ENCODE results near the gene SCTR.
A peak's percentile ranks its signal among the peaks of the same experiment; 100 is the strongest.

The SCTR gene

DNA sequence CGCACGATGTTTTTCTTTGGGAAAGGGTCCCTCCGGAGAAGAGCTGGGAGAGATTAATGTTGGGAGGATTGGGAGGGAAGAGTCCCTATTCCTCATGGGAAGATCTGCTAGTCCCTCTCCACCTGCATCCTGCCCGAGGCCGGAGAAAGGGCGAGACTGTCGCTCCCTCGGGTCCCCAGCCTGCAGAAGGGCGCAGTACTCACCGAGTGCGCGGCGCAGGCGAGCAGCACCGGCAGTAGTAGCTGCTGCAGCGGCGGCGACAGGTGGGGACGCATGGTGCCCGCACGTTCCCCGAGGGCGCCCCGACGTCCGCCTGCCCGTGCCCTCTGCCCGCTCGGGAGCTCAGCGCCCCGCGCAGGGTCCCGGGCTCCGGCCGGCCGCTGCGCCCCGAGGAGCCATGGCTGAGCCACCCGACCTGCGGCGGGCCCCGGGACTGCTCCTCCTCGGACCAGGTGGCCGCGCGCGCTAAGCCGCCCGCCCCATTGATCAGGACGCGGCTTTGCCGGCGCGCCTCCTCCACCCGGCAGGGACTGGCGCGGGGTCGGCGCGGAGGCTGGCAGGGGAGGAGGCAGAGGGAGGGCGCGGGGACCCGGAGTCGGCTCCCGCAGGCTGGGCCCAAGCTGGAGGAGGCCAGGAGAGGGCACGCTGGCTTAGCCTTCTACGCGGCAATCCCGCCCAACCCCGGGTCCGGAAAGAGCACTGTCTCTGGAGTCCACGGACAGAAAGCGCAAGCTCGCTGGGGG is at the start of gene SCTR:
Gene SCTR (minus strand): TSS at position 532 of the 743 bp plus-strand sequence. CDS start 257 bp downstream, at position 275.
- DNase-seq, result no peak

DNA sequence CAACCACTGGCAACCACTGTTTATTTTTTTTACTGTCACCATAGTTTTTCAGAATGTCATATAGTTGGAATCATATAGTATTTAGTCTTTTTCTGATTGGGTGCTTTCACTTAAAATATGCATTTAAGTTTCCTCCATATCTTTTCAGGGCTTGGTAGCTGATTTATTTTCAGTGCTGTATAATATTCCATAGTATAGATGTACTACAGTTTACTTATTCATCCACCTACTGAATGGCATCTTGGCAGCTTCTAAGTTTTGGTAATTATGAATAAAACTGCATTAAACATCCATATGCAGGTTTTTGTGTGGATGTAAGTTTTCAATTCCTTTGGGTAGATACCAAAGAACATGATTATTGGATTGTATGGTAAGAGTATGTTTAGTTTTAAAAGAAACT is 43.0 kb upstream of the SCTR start:
- no peak for DNase-seq

DNA sequence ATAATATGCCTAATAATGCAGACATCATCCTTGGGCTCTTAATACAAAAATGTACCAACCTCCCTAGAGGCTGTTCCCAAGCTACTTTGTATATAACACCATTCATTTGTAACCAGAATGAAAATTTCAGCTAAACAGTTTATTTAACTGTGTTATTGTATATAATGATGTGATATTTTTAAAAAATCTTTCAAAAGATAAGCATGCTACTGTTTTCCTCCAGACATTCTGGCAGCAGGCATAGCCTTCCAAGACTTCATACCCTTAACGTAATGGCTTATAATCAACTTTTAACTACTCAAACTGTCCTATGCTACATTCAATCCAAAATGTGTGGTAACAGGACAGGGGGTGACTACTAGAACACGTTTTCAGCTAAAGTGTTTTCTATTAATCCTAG is 41.2 kb upstream of the SCTR start:
- no peak for DNase-seq

DNA sequence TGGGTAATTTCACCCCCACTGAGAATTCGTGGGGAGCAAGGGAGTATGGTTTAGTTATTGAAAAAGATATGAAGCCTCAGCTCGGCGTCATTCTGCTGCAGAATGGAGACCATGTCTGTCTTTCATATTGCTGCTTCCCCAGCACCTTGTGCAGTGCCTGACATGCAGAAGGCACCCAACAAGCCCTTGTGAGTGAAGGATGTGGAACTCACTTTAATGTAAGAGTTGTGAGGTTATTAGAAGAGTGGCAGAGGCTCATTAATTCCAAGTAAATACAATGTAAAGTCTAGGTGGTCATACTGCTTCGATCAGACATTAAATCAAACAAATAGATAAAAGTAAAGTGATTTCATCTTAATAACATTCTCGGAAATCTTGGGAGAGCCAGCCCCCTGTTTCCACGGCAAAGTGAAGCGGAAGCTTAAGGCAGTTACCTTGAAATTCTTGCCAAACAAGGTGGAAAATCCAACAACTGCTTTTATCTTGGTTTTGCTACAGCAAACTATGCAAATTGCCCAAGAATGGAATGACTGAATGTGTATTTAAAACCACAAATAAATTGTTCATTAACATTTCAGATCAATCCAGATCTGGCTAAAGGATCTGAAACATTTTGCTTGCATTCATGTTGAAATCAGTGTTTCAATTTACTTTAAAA is 29.5 kb upstream of the SCTR start:
- DNase-seq, result no peak

DNA sequence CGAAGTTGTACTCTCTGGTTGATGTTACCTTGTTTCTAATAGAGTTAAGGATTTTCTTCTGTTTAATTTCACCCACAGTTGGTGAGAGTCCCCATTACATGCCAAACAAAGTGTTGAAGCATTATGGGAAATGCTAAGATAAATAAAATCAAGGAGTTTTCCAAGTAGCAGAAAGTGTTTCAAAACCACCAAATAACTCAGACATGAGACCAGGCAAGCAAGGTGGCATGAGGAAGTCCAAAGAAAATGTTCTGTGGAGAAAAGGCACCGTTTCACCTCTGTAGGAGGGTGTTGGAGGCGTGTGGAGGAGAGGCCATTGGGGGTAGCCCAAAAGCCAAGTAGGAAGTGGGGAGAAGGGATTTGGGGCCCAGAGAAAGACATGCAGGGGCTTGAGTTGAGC is 28.6 kb upstream of the SCTR start:
- no peak for DNase-seq

DNA sequence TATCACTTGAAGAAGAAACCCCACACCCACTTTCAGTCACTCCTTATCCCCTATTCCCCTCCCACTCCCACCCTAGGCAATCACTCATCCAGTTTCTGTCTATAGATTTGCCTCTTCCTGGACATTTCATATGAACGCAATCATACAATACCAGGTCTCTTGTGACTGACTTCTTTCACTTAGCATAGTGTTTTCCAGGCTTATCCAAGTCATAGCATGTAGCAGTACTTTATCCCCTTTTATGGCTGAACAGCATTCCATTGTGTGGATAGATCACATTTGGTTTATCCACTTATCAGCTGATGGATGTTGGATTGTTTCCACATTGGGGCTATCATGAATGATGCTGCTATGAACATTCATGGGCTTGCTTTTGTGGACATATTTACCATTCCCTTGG is 26.6 kb upstream of the SCTR start:
- DNase-seq, result no peak

DNA sequence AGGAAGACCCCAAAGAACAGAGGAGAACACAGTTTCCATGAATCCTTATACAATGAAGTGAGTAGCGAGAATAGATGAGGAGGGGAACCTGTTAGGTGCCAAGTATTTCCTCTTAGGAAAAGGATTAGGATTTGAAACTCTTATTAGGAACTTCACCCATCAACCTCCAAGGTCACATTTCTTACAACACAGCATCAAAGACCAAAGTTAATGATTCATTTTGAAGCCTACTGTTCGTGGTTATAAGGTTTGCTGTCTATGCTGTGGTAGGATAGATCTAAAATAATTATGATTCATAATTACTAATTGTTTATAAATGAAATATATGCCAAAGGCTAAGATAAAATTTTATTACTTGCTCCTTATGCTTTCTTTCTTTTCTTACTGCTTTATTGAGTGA is 26.1 kb upstream of the SCTR start:
- no peak for DNase-seq

DNA sequence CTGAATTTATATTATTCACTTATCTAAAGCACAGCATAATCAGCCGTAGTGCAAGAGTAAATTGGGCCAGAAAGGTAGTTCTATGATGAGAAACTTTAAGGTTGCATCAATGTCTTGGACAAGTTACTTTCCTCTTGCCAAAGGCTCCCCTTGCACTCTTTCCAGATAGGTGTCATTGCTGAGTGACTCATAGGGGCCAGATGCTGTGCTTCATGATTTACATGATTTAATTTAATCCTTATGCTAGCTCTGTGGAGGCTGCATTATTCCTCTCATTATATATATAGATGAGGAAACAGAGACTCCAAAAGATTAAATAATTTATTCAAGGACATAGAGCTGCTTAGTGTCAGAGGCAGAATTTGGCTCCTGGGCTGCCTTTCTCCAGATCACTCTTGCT is 25.0 kb upstream of the SCTR start:
- no peak for DNase-seq

DNA sequence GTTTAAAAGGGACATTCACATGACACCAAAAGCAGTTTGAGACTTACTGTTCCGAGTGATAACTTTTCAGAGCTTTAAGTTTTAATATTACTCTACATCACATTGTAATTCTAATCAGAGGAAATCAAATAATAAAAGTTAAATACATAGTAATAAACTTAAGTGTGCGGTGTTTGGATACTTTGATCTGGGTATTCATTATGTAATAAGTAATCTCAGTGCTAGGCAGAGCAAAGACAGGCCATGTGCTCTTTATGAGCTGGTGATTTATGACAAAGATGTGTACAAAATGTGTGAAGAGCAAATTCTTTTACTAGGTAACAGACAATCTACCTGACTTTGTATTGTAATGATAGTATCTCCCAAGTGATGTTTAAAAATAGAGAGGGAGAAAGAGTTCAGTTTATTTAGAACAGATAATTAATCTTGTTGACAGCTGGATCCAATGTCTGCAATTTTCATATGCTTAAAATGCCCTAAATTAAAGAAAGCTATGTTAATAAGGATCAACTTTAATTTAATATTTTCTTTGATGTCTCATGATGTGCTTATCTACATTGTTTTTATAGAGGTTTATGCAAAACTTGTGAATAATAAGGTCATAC is 24.3 kb upstream of the SCTR start:
- no peak for DNase-seq

DNA sequence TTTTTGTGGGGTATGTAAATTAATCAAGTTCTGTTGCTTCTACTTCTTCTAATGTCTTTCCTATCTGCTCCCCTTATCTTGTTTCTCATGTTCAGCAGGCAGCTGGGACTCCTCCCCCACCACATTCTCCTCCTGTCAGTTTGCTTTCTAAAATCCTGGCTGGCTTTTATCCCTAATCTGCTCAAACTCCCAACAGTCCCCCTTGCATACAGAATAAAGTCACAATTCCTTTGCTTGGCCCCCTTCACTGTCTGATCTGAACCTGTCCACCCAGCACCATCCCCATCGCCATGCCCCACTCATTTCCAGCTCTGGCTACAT is 22.1 kb upstream of the SCTR start:
- DNase-seq, result no peak

DNA sequence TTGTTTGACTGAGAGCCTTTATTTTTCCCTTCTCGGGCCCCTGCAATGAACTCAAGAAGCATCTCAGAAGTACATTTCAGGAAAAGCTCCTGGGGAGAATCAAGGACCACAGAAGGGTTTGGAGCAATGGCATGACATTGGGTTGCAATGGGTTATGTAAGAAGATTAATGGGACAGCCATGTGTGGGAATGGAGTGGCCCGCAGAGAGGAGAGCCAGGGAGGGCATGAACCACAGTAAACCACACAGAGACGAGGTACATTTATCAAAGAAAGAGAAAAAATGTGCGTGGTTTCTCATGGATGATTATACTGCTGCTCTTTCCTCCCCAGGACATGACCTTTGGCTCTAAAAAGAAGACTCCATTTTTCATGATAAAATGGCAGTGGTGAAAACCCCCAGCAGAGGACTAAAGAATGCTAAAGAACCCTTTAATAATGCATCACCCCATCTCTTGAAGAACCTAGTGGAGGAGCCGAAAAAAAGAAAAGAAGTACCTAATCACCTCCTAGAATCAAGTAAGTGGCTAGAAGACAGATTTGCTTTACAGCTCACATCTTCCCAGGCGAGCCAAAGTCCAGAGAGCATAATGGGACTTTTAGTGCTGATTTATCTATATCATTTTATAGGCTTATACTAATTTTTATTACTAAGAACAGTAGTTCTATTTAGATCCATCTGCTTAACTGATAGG is 21.6 kb upstream of the SCTR start:
- DNase-seq, result no peak

DNA sequence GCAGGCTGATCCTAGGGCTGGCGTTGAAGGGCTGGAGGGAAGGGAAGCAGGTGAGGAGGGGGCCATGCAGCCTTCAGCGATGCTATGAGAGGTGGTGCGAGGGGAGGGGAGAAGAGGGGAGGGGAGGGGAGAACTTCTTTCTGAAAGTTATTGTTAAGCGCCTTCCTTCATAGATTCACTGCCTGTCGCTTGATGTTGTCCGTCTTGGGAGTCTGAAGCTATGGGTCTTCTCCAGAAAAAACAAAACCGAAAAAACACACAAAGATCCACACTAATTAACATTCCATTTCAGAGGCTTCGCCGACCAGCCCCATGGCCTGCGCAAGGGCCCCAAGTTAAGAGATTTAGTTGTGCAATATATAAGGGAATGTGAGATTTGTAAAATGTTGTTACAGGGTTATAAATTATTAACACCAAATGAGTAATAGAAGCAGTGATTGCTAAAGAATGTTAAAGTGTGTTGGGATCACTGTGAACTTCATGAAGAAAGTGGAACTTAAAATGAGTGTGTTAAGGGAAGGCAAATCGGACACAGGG is 20.7 kb upstream of the SCTR start:
- DNase-seq, result no peak

DNA sequence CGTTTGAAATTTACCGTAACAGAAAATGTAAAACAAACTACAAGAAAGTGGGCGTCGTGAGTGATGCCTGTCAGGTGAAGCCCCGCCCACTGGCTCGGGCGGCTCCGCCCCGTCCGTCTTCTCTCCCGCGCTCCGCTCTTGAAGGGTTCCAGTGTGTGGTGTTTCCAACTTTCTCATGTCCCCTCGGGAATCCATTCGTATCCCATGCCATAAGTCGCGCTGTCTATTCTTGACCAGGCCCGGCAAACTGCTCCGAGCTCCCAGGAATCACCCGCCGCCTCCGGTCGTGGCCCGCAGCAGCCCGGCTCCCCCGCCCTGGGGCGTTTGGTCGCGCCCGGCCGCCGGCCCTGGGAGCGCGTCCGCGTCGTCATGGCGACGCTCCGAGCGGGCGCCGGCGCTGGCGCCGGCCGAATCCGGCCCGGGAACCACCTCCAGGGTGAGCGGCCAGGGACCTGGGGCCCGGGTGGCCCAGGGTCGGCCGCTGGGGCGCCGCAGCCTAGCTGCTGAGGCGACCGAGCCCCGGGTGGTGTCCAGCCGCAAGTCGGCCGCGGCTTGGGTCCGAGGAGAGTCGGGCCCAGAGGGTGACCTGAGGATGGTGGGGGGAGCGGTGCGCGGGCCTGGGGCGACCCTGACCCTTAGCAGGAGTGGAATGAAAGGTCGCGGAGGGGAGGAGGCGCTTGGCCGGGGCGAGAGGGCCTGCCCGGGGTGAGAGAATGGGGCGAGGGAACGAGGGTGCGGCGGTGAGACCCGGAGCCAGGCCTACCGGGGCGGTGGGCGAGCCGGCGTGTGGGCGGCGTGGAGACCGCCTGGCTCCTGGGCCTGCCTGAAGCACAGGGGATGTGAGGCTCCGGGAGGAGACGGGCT is 20.0 kb upstream of the SCTR start, which contains the start of gene CFAP221:
Gene CFAP221 (plus strand): TSS at position 375 of the 864 bp plus-strand sequence. CDS start 1,683 bp downstream, outside the sequence.
- peak; percentile 63 for DNase-seq

DNA sequence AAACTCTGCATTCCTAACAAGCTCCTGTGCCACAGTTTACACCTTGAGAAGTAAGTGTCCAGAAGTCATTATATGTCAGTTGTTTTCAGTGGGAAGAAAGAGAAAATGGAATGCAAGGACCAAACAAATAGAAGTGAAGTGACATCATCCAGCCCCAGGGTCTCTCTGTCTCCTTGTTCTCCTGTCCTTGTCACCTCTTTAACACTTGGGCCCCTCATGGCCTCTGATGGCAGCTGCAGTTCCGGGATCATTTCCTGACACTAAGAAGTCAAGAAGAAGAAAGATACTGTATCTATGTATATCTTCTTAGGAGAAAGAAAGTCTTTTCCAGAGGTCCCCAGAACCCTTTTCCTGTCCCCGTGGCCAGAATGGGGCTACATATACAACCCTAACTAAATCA is 17.2 kb upstream of the SCTR start:
- DNase-seq, result no peak

DNA sequence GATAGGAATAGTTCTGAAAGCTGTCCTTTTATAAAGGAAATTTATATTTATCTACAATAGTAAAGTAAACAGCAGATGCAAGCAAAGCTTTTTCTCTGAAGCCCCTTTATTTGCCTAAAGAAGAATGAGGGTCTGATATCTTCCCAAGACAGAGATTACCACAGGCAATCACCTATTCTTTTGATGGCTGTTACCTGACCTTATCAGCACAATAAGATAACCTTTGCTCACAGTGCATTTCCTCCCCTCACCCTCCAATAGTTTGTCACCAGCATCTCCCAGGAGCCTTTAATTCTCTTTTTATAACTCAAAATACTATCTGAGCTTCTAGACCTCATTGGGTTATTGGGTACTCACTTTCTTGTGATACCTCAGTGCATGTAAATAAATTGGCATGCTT is 13.5 kb upstream of the SCTR start:
- no peak for DNase-seq

DNA sequence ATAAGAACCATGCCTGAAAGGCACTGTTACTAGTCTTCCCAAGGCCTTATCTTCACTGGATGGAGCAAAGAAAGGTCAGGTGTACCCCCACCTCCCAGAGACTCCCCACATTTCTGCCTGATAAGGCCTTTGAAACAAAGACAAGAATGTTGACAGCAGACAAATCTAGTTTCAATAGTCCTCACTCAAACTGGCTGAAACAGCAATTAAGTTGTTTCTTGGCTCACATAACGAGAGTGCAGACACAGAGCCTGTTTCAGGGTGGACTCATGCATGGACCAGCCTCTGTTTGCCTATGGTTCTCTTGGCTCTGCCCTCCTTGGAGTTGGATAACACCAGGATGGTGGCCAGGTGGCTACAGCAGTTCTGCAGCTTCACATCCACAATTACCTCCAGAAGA is 12.4 kb upstream of the SCTR start:
- no peak for DNase-seq

DNA sequence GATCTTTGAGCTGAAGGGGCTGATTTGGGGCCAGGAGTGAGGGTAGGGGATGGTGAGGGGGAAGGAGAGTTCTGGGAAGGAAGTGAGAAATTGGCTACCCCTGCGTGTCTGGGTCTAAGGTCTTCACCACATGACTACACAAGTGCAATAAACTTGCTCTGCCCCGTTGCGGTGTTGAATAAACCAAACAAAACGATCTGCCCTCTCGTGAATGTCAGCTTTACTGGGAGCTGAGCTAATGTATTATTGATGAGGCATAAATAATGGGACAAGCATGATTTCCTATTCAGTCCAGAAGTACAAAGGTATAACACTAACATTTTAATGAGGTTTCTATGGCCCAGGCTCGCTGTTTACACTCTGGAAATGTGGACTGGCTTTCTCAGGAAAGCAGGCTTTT is 11.9 kb upstream of the SCTR start:
- DNase-seq, result peak; percentile 31

DNA sequence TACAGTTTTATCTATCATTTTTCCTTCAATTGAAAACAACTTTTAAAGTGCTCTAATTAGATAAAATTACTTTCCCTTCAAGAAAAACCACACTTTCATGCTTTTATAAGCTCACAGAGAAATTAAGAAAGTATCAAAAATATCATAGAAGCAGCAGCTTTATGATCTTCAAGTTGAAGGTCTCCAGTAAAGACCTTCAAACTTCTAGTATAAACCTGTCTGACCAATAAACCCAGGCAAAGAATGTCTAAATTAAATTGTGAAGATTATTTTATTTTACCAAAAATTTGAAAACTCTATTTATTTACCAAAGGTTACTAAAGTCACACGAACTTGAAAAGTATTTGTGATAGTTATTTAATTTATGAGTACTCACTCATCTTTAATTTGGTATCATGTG is 9.3 kb upstream of the SCTR start:
- no peak for DNase-seq

DNA sequence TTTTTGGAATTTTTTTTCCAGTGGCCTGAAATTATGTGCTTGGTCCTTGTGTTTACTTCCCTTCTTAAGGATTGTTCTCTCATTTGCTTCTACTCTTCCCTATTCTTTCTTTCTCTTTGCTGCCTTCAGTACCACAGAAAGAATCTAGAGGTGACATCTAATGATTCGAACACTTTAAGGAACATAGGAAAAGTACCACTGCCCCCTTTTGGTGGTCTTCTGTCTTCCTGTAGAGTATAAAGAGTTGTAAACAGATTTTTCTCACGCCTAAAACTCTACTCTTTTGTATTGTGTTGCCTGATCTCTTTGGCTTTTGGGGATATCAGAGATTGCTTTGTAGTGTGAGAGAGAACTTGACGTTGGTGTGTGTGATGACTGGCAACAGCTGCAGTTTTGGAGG is 7.0 kb upstream of the SCTR start:
- no peak for DNase-seq

DNA sequence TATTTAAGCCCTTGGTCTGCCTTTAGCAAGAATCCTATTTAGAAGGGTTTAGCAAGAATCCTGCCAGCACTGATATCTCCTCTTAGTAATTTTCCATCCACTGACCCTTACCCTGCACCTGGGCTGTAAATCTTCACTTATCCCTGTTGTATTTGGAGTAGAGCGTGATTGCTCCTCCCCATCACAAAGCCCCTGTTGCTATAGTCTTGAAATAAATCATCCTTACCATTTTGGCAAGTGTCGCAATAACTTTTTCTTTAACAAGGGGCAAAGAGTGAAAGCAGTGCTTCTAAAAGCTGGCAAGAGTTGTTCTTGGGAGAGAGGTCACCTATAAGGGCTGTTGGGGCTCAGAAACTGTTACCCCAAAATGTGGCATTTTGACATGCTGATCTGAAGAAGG is 3.7 kb upstream of the SCTR start:
- no peak for DNase-seq

DNA sequence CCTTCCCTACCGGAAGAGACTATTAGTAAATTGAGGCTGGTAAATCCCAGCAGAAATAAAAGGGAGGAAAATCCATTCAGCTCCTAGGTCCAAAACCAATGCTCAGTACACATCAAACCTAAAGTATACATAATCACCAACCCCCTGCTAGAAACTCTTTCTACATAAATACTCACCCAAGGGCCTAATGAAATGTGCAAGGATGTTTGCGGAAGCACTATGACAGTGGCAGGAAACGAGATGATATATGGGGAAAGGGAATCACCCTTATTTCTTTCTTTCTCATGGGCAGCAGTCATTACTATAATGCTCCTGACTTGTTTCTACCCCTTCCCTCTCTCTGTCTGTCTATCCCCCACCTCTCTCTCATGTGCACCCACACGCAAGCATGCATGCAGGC is 1.3 kb upstream of the SCTR start:
- DNase-seq, result no peak

DNA sequence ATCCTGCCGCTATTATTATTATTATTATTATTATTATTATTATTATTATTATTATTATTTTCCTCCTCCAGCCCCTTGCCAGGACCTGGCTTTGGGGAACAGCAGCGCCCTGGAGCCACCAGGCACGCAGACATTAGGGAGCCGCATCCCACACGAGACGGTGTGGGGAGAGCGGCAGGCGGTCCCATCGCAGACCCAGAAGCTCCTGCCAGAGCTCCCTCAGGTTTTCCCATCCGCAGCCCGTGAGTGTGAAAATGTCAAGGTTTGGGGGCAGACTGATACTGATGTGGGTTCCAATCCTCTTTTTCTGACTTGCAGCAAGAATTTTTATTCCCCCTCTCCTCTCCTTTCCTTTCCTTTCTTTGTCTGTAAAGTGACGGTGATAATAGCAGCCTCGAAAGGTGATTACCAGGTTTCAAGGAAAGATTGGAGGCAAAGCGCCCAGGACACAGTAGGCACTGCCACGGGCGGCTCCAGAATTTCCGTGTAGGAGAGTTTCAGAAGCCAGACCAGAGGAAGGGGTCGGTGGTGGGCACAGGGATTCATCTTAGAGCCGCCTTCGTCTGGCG is 816 bp downstream of the SCTR start:
- DNase-seq, result no peak

Measured in DMS153 (cell line).